ENCODE measurements around the gene ATRIP.

DNA sequence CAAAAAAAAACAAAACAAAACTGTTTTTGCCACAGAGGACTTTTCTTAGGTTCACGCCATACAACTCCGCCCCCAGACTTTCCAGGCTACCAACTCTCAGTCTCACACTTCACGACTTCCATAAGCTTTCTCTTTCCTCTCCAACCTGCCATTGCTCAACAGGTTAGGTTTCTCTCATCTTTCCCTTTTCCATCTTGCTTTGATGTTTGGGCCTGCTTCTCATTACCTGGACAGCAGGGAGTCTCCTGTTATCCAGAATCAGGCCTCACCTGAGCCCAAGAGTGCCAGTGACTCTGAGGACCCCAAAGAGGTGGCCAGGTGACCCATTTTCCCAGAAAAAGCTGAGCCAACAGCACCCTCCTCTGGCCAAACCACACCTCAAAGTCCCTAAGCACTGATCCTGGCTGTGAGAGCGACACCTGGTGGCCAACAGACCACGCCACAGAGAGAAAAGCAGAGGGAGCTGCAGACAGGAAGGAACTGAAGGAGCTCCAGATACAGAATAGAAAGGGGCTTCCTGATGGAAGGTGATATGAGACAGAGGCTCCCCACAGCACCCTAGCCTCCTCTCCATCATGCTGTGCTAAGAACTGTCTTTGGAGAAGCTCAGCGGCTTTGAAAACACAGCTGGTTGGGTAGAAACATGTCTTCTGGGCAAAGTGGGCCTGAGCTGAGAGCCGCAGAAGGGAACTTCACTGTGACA is 10.6 kb upstream of the ATRIP start:
- TF ChIP-seq GATA2 (IDR thresholded peaks at IDR 0.05; ENCODE audit: low read depth, low read length) = no peak
- TF ChIP-seq GATA3 (IDR thresholded peaks at IDR 0.05; ENCODE audit: low read depth, low read length) = no peak
